ENCODE measurements around the gene POLR3E. TPM values are rescaled to one million over a fixed set of nuclear protein-coding genes. Genes with fewer than 3 reads are reported as not detected.

Gene POLR3E
- total and polyA plus RNA-seq, 2 donors (not counting 3 experiments of a cell fraction or from before 2014, with no cell fraction given) = 48.3 to 62.2 TPM

GRCh38 chr16:22272870-22273650 is 24.1 kb upstream of the POLR3E start:
- CTCF ChIA-PET = interaction anchor here (1.1 to 1.2 kb wide), 2 partner anchors 13 to 54 kb away, joined by 3 to 4 read pairs; no protein-coding TSS in a partner anchor
- Histone ChIP-seq H3K9ac (replicated peaks; ENCODE audit: extremely low read depth, insufficient read depth, low read length) (no peak overlapping the region), H2AFZ (ENCODE audit: low read depth, low read length) (no peak overlapping the region), H3K27me3 (ENCODE audit: control insufficient read depth in 2 of 2, insufficient read depth in 2 of 2, low read length in 2 of 2) (no peaks in the 10 kb centered on the region), H3K4me2 (ENCODE audit: insufficient read depth, low read length) (no peak overlapping the region), H3K4me3 (replicated peaks in 1 of 3; ENCODE audit: insufficient read depth in 1 of 3, low read depth in 1 of 3, low read length in 3 of 3) (no peak overlapping the region), H3K27ac (ENCODE audit: insufficient read depth, low read depth, low read length) (no peak overlapping the region), H3K79me2 (ENCODE audit: control insufficient read depth, insufficient read depth, low read length) (no peaks in the 10 kb centered on the region), H4K20me1 (replicated peaks; ENCODE audit: control insufficient read depth, extremely low read depth, insufficient read depth, low read length) (no peaks in the 10 kb centered on the region), H3K9me1 (replicated peaks; ENCODE audit: control insufficient read depth, extremely low read depth, insufficient read depth, low read length) (no peaks in the 10 kb centered on the region), H3K9me3 (replicated peaks; ENCODE audit: control insufficient read depth, insufficient read depth, low read length) (no peaks in the 10 kb centered on the region), H3K36me3 (ENCODE audit: control insufficient read depth in 2 of 2, extremely low read depth in 1 of 2, insufficient read depth in 2 of 2, low read length in 2 of 2) (peaks cover 6 to 17% of the 10 kb centered on the region in 2 experiments), H3K4me1 (ENCODE audit: control insufficient read depth, extremely low read depth, insufficient read depth, low read length) (no peaks in the 10 kb centered on the region)
- no peak for DNase-seq (ENCODE audit: low read depth, low spot score)
- intact Hi-C loops (cut with micrococcal nuclease) = no loop called here
- POLR2A ChIA-PET = no interaction called here
- TF ChIP-seq MAX (IDR thresholded peaks at IDR 0.05; ENCODE audit: insufficient read depth, insufficient read length) = no peak
- TF ChIP-seq POLR2AphosphoS5 (IDR thresholded peaks at IDR 0.05; ENCODE audit: insufficient read depth, low read depth, low read length) = no peak
- no peak for TF ChIP-seq CTCF (IDR thresholded peaks at IDR 0.05; ENCODE audit: extremely low read depth in 1 of 2, insufficient read depth in 1 of 2, low read depth in 1 of 2, low read length in 2 of 2)
- no peak for TF ChIP-seq EZH2 (IDR thresholded peaks at IDR 0.05; ENCODE audit: borderline replicate concordance, low read depth, low read length, severe bottlenecking)
- TF ChIP-seq JUN (IDR thresholded peaks at IDR 0.05; ENCODE audit: borderline replicate concordance, insufficient read depth, insufficient read length, low read depth) = no peak
- no peak for TF ChIP-seq FOS (IDR thresholded peaks at IDR 0.05; ENCODE audit: borderline replicate concordance, insufficient read depth, low read length)
- no peak for TF ChIP-seq GATA2 (IDR thresholded peaks at IDR 0.05; ENCODE audit: insufficient read depth, insufficient read length, low read depth, low read length)
- no peak for TF ChIP-seq MYC (IDR thresholded peaks at IDR 0.05; ENCODE audit: low read depth, low read length)
- no peak for TF ChIP-seq POLR2A (IDR thresholded peaks at IDR 0.05; ENCODE audit: low read depth, low read length)
- no peak for FAIRE-seq
- dilution Hi-C loops (cut with MboI; ENCODE audit: extremely low pct_ligation_motif_present, low sequenced_read_pairs) = no loop called here
- no TSS peak for BruUV-seq (replicated peaks)
